CD14-positive monocyte (primary cell): ENCODE measurements around the gene EMSY. TPM values are rescaled to one million over a fixed set of nuclear protein-coding genes. Genes with fewer than 3 reads are reported as not detected.

Source experiments
- DNase-seq, 3 donors: peaks; one replicate each; pipeline ENCODE4 v3.0.0-alpha.2; 2011 to 2022
- H2AFZ ChIP-seq: 2 replicates; pipeline ENCODE4 v1.6.0; 2012; ENCODE audit warnings: mild to moderate bottlenecking, low read depth, low read length, inconsistent platforms; ENCODE audit not compliant: insufficient read depth, poor library complexity, severe bottlenecking
- H3K27ac ChIP-seq, 2 donors: 1 replicate in 1 of 2; 2 replicates in 1 of 2; pipeline ENCODE4 v1.5.1; 2012 to 2013; ENCODE audit warnings: low read length in 2 of 2, control low read depth in 1 of 2, inconsistent platforms in 1 of 2, low read depth in 1 of 2, mild to moderate bottlenecking in 1 of 2
- H3K27me3 ChIP-seq, 2 donors: one replicate each; pipeline versions ENCODE4 v1.6.0 to v1.6.1; 2011 to 2013; ENCODE audit warnings: low read length in 2 of 2; ENCODE audit not compliant: control insufficient read depth in 2 of 2, insufficient read depth in 2 of 2
- H3K36me3 ChIP-seq, 2 donors: replicated peaks in 1 of 2; 1 replicate in 1 of 2; 2 replicates in 1 of 2; pipeline versions ENCODE4 v1.5.1 to v1.6.1; 2012 to 2013; ENCODE audit warnings: low read length in 2 of 2, control low read depth in 1 of 2, inconsistent platforms in 1 of 2, mild to moderate bottlenecking in 1 of 2; ENCODE audit not compliant: insufficient read depth in 2 of 2, control insufficient read depth in 1 of 2
- H3K4me1 ChIP-seq, 2 donors: 1 replicate in 1 of 2; 2 replicates in 1 of 2; pipeline versions ENCODE4 v1.5.1 to v1.6.1; 2012 to 2013; ENCODE audit warnings: low read length in 2 of 2, control low read depth in 1 of 2, inconsistent platforms in 1 of 2, mild to moderate bottlenecking in 1 of 2, moderate library complexity in 1 of 2; ENCODE audit not compliant: insufficient read depth in 2 of 2, control insufficient read depth in 1 of 2
- H3K4me2 ChIP-seq: replicated peaks from 2 replicates; pipeline ENCODE3; 2012; ENCODE audit warnings: low read length, moderate library complexity, mild to moderate bottlenecking; ENCODE audit not compliant: poor library complexity, severe bottlenecking; ENCODE audit errors: extremely low read depth
- H3K4me3 ChIP-seq, 3 experiments: fragments of 200-600 bp in 1 of 3; sonication (generic) in 1 of 3; replicated peaks in 1 of 3; 1 replicate in 2 of 3; 2 replicates in 1 of 3; pipeline ENCODE4 v1.5.1; 2011 to 2013; ENCODE audit warnings: low read length in 3 of 3, mild to moderate bottlenecking in 3 of 3, control low read depth in 2 of 3, low read depth in 2 of 3, inconsistent platforms in 1 of 3, moderate library complexity in 1 of 3
- H3K79me2 ChIP-seq: 2 replicates; pipeline ENCODE4 v1.6.0; 2012; ENCODE audit warnings: mild to moderate bottlenecking, control low read depth, inconsistent platforms, low read length, moderate library complexity; ENCODE audit not compliant: insufficient read depth
- H3K9ac ChIP-seq: 2 replicates; pipeline ENCODE4 v1.6.0; 2017; ENCODE audit warnings: low read length, mild to moderate bottlenecking; ENCODE audit not compliant: insufficient read depth, poor library complexity, severe bottlenecking
- H3K9me3 ChIP-seq, 2 donors: replicated peaks in 1 of 2; 1 replicate in 1 of 2; 2 replicates in 1 of 2; pipeline versions ENCODE4 v1.5.1 to v1.6.1; 2012 to 2013; ENCODE audit warnings: low read length in 2 of 2, control low read depth in 1 of 2; ENCODE audit not compliant: control insufficient read depth in 1 of 2, insufficient read depth in 1 of 2
- H4K20me1 ChIP-seq: 2 replicates; pipeline ENCODE4 v1.6.0; 2012; ENCODE audit warnings: mild to moderate bottlenecking, low read length, control low read depth, moderate library complexity; ENCODE audit not compliant: insufficient read depth
- H3K27ac Mint-ChIP-seq, 7 donors: one replicate each; pipeline ENCODE4 v1.8.0; 2020; ENCODE audit warnings: mild to moderate bottlenecking in 7 of 7, mixed read lengths in 7 of 7, moderate library complexity in 6 of 7, inconsistent platforms in 2 of 7
- H3K27me3 Mint-ChIP-seq, 3 donors: one replicate each; pipeline ENCODE4 v1.8.0; 2021 to 2022; ENCODE audit warnings: low read depth in 3 of 3, mild to moderate bottlenecking in 3 of 3, mixed read lengths in 3 of 3, moderate library complexity in 3 of 3, inconsistent platforms in 1 of 3
- H3K36me3 Mint-ChIP-seq, 2 donors: one replicate each; pipeline ENCODE4 v1.8.0; 2020; ENCODE audit warnings: mixed read lengths in 2 of 2, inconsistent platforms in 1 of 2, mild to moderate bottlenecking in 1 of 2
- H3K4me1 Mint-ChIP-seq: one replicate; pipeline ENCODE4 v1.8.0; 2020; ENCODE audit warnings: mild to moderate bottlenecking, mixed read lengths
- H3K4me3 Mint-ChIP-seq, 2 donors: one replicate each; pipeline ENCODE4 v1.8.0; 2020; ENCODE audit warnings: mild to moderate bottlenecking in 2 of 2, mixed read lengths in 2 of 2, moderate library complexity in 1 of 2
- H3K9me3 Mint-ChIP-seq, 7 donors: one replicate each; pipeline ENCODE4 v1.8.0; 2020 to 2022; ENCODE audit warnings: mixed read lengths in 7 of 7, mild to moderate bottlenecking in 6 of 7, moderate library complexity in 6 of 7, inconsistent platforms in 2 of 7
- CTCF ChIP-seq: fragments of 200-600 bp; IDR thresholded peaks from one replicate; pipeline ENCODE4 v1.8.0; 2022; ENCODE audit warnings: antibody characterized with exemption, mild to moderate bottlenecking
- WGBS: methylation state at CpG from one replicate; pipeline ENCODE4 v1.1.5; 2013; ENCODE audit warnings: missing lambda C conversion rate; ENCODE audit not compliant: insufficient coverage; 5-methylcytosine and 5-hydroxymethylcytosine counted together
- intact Hi-C, 2 donors: fragments of 100-400 bp; cut with micrococcal nuclease; formaldehyde crosslinking; loops; one replicate each; pipeline versions ENCODE4 v1.15.0 to v1.15.1; 2023
- polyA plus RNA-seq, 3 donors: library from polyadenylated mRNA; depleted of rRNA in 1 of 3; unstranded in 2 of 3; stranded (reverse) in 1 of 3; fragments of 300-500 nt in 2 of 3; fragments of >200 nt in 1 of 3; fragmentation: Illumina TruSeq in 2 of 3; gene quantifications; 1 replicate in 2 of 3; 2 replicates in 1 of 3; pipeline ENCODE4 v1.2.3, GENCODE V29; 2012 to 2021

EMSY gene
- polyA plus RNA-seq, 3 donors = 9.2 to 31.3 (median 9.4) TPM

GRCh38 chr11:76524461-76524860, 79.6 kb downstream of the EMSY start:
- Mint-ChIP-seq H3K27ac (no peak overlapping the region), H3K4me1 (peaks cover 4% of the 10 kb centered on the region), H3K9me3 (no peaks in the 10 kb centered on the region), H3K27me3 (no peaks in the 10 kb centered on the region), H3K36me3 (peaks cover 48 to 63% of the 10 kb centered on the region in 2 donors), H3K4me3 (no peak overlapping the region)
- WGBS = 100% methylated on average over 3 of the region's 4 CpGs
- H4K20me1 ChIP-seq = no peaks in the 10 kb centered on the region
- H3K4me2 ChIP-seq = no peak overlapping the region
- peaks cover 55 to 83% of the 10 kb centered on the region in 2 donors for H3K36me3 ChIP-seq
- peaks cover 0 to 8% of the 10 kb centered on the region in 2 donors for H3K4me1 ChIP-seq
- intact Hi-C loops = no loop called here
- DNase-seq = no peak
- no peak overlapping the region for H3K27ac ChIP-seq
- H3K9ac ChIP-seq = no peak overlapping the region
- no peak overlapping the region for H2AFZ ChIP-seq
- H3K27me3 ChIP-seq = no peaks in the 10 kb centered on the region
- no peaks in the 10 kb centered on the region for H3K79me2 ChIP-seq
- H3K4me3 ChIP-seq = no peak overlapping the region
- TF ChIP-seq CTCF = no peak
- H3K9me3 ChIP-seq = no peaks in the 10 kb centered on the region

DNA sequence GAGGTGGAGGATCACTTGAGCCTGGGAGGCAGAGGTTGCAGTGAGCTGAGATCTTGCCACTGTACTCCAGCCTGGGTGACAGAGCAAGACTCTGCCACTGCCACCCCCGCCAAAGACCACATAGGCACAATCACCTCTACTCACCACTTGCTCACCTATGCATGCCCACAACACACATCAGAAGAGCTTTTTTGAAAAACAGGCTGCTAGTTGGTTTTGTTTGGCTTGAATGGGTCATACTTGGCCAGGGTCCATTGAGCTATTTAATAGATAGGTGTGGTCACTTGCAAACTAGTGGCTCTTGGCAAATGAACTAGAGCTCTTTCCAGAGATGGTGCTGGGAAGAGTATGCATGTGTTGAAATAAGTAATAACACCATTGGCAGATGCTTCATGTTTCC, 80.1 kb downstream of the EMSY start:
- Histone ChIP-seq H3K4me3 (no peak overlapping the region), H3K9me3 (no peaks in the 10 kb centered on the region), H3K9ac (no peak overlapping the region), H3K27ac (no peak overlapping the region), H2AFZ (no peak overlapping the region), H3K4me1 (peaks cover 0 to 8% of the 10 kb centered on the region in 2 donors), H3K79me2 (no peaks in the 10 kb centered on the region), H3K36me3 (peaks cover 56 to 83% of the 10 kb centered on the region in 2 donors), H3K27me3 (no peaks in the 10 kb centered on the region), H4K20me1 (no peaks in the 10 kb centered on the region), H3K4me2 (no peak overlapping the region)
- Mint-ChIP-seq H3K9me3 (no peaks in the 10 kb centered on the region), H3K4me1 (peaks cover 4% of the 10 kb centered on the region), H3K36me3 (peaks cover 48 to 63% of the 10 kb centered on the region in 2 donors), H3K4me3 (no peak overlapping the region), H3K27me3 (no peaks in the 10 kb centered on the region), H3K27ac (peak overlapping the region in 1 of 7 donors; percentile 13)
- no CpG with 5 or more reads among the region's 1 CpG for WGBS
- no peak for TF ChIP-seq CTCF
- no peak for DNase-seq
- intact Hi-C loops = no loop called here
